Hepatocyte (in vitro differentiated cells): Measurements from ENCODE around the gene SMIM24. TPM values are rescaled to one million over a fixed set of nuclear protein-coding genes. Genes with fewer than 3 reads are reported as not detected.

ENCODE experiments used
- DNase-seq: peaks from one replicate; pipeline ENCODE4 v3.0.0-alpha.2; 2016; ENCODE audit warnings: low spot score
- H2AFZ ChIP-seq: fragments of 200-600 bp; sonication (generic); 2 replicates; pipeline ENCODE4 v1.6.0; 2016; ENCODE audit warnings: antibody characterized with exemption, mild to moderate bottlenecking
- H3K27ac ChIP-seq: fragments of 200-600 bp; sonication (generic); 2 replicates; pipeline ENCODE4 v1.5.1; 2016; ENCODE audit warnings: mild to moderate bottlenecking
- H3K27me3 ChIP-seq: fragments of 200-600 bp; sonication (generic); 2 replicates; pipeline ENCODE4 v1.6.1; 2016
- H3K36me3 ChIP-seq: fragments of 200-600 bp; sonication (generic); replicated peaks from 2 replicates; pipeline ENCODE4 v1.5.1; 2016; ENCODE audit warnings: low read depth; ENCODE audit not compliant: insufficient read depth
- H3K4me1 ChIP-seq: fragments of 200-600 bp; sonication (generic); 2 replicates; pipeline ENCODE4 v1.5.1; 2016; ENCODE audit warnings: mild to moderate bottlenecking, moderate library complexity; ENCODE audit not compliant: insufficient read depth
- H3K4me2 ChIP-seq: fragments of 200-600 bp; sonication (generic); 2 replicates; pipeline ENCODE4 v1.6.0; 2016
- H3K4me3 ChIP-seq: fragments of 200-600 bp; sonication (generic); 2 replicates; pipeline ENCODE4 v1.5.1; 2016; ENCODE audit warnings: mild to moderate bottlenecking
- H3K79me2 ChIP-seq: fragments of 200-600 bp; sonication (generic); 2 replicates; pipeline ENCODE4 v1.6.0; 2017; ENCODE audit warnings: mild to moderate bottlenecking
- H3K9me2 ChIP-seq: fragments of 200-600 bp; sonication (generic); replicated peaks from 2 replicates; pipeline ENCODE4 v1.6.0; 2017; ENCODE audit warnings: mild to moderate bottlenecking; ENCODE audit not compliant: insufficient read depth
- H3K9me3 ChIP-seq: fragments of 200-600 bp; sonication (generic); 2 replicates; pipeline ENCODE4 v1.5.1; 2016; ENCODE audit warnings: low read depth, mild to moderate bottlenecking
- H4K20me1 ChIP-seq: fragments of 200-600 bp; sonication (generic); 2 replicates; pipeline ENCODE4 v1.6.0; 2016; ENCODE audit warnings: mild to moderate bottlenecking; ENCODE audit not compliant: insufficient read depth, poor library complexity, severe bottlenecking
- EZH2 ChIP-seq: fragments of 200-600 bp; sonication (generic); IDR thresholded peaks from 2 replicates; pipeline ENCODE4 v1.6.1; 2016; ENCODE audit warnings: antibody characterized with exemption, mild to moderate bottlenecking, borderline replicate concordance
- EZH2phosphoT487 ChIP-seq: fragments of 200-600 bp; sonication (generic); IDR thresholded peaks from one replicate; pipeline ENCODE4 v1.6.1; 2018; ENCODE audit warnings: antibody characterized with exemption, mild to moderate bottlenecking, low read depth, moderate library complexity; ENCODE audit not compliant: unreplicated experiment, severe bottlenecking
- WGBS: methylation state at CpG from one replicate; pipeline ENCODE4 v1.1.6; 2016; ENCODE audit warnings: low lambda C conversion rate; ENCODE audit errors: missing lambda C conversion rate; 5-methylcytosine and 5-hydroxymethylcytosine counted together
- polyA plus RNA-seq: library from polyadenylated mRNA; unstranded; fragments of >200 nt; fragmentation: Nextera tagmentation; extraction: Ambion mirVana; gene quantifications from 2 replicates; pipeline ENCODE4 v1.2.1, GENCODE V29; 2016
- total RNA-seq: library from RNA; depleted of rRNA; stranded (reverse); fragments of >200 nt; gene quantifications from 2 replicates; pipeline ENCODE4 v1.2.3, GENCODE V29; 2014
- TF ChIP-seq, protein P1 (sequence below): fragments of 200-600 bp; sonication (generic); IDR thresholded peaks from 2 replicates; pipeline ENCODE4 v1.5.1; 2016; ENCODE audit warnings: antibody characterized with exemption, mild to moderate bottlenecking; ENCODE audit not compliant: poor library complexity

Gene SMIM24
- total and polyA plus RNA-seq, 2 experiments from 2014 or later: 81.2 to 151 TPM

DNA sequence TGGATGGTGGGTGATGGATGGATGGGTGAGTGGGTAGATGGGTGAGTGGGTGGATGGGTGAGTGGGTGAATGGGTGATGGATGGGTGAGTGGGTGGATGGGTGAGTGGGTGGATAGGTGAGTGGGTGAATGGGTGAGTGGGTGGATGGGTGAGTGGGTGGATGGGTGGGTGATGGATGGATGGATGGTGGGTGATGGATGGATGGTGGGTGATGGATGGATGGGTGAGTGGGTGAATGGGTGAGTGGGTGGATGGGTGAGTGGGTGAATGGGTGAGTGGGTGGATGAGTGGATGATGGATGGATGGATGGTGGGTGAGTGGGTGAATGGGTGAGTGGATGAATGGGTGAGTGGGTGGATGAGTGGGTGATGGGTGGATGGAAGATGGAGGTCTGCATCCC, 2.8 kb downstream of the SMIM24 start:
- no peak overlapping the region for H3K4me3 ChIP-seq
- peaks cover 19% of the 10 kb centered on the region for H3K4me1 ChIP-seq
- no peak overlapping the region for H3K27ac ChIP-seq
- no peak for DNase-seq
- no peaks in the 10 kb centered on the region for H3K9me3 ChIP-seq
- no peak overlapping the region for H2AFZ ChIP-seq
- no peak overlapping the region for H3K4me2 ChIP-seq
- TF ChIP-seq EZH2phosphoT487 (no peak), EZH2 (no peak)
- TF ChIP-seq, protein P1, sequence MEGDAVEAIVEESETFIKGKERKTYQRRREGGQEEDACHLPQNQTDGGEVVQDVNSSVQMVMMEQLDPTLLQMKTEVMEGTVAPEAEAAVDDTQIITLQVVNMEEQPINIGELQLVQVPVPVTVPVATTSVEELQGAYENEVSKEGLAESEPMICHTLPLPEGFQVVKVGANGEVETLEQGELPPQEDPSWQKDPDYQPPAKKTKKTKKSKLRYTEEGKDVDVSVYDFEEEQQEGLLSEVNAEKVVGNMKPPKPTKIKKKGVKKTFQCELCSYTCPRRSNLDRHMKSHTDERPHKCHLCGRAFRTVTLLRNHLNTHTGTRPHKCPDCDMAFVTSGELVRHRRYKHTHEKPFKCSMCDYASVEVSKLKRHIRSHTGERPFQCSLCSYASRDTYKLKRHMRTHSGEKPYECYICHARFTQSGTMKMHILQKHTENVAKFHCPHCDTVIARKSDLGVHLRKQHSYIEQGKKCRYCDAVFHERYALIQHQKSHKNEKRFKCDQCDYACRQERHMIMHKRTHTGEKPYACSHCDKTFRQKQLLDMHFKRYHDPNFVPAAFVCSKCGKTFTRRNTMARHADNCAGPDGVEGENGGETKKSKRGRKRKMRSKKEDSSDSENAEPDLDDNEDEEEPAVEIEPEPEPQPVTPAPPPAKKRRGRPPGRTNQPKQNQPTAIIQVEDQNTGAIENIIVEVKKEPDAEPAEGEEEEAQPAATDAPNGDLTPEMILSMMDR: no peak
- H3K36me3 ChIP-seq: no peaks in the 10 kb centered on the region
- H3K9me2 ChIP-seq: no peaks in the 10 kb centered on the region
- no peaks in the 10 kb centered on the region for H3K79me2 ChIP-seq
- no peaks in the 10 kb centered on the region for H4K20me1 ChIP-seq
- no peaks in the 10 kb centered on the region for H3K27me3 ChIP-seq

- Histone ChIP-seq H3K4me2 (no peak overlapping the region), H3K9me2 (no peaks in the 10 kb centered on the region), H3K9me3 (no peaks in the 10 kb centered on the region), H3K4me3 (no peak overlapping the region), H4K20me1 (no peaks in the 10 kb centered on the region), H3K27ac (no peak overlapping the region), H3K4me1 (peaks cover 19% of the 10 kb centered on the region), H3K79me2 (no peaks in the 10 kb centered on the region), H3K36me3 (no peaks in the 10 kb centered on the region), H3K27me3 (no peaks in the 10 kb centered on the region), H2AFZ (no peak overlapping the region)
- DNase-seq: no peak
- whole genome bisulfite sequencing: 73% methylated on average over 2 of the region's 2 CpGs
- TF ChIP-seq, protein P1: no peak
- no peak for TF ChIP-seq EZH2
- TF ChIP-seq EZH2phosphoT487: no peak
These were observed 3.5 kb downstream of the SMIM24 start for GRCh38 chr19:3476830-3477229.

- no peaks in the 10 kb centered on the region for H3K36me3 ChIP-seq
These were observed 4.9 kb downstream of the SMIM24 start for GRCh38 chr19:3475449-3475848.

More at GRCh38 chr19:3475449-3475848, 4.9 kb downstream of the SMIM24 start:
- H2AFZ ChIP-seq: no peak overlapping the region
- no peak for DNase-seq
- no peaks in the 10 kb centered on the region for H3K79me2 ChIP-seq
- H4K20me1 ChIP-seq: no peaks in the 10 kb centered on the region
- WGBS: 89% methylated on average over 3 of the region's 4 CpGs
- peaks cover 19% of the 10 kb centered on the region for H3K4me1 ChIP-seq
- H3K9me2 ChIP-seq: no peaks in the 10 kb centered on the region
- H3K9me3 ChIP-seq: no peaks in the 10 kb centered on the region
- no peak overlapping the region for H3K4me3 ChIP-seq
- TF ChIP-seq, protein P1: no peak
- TF ChIP-seq EZH2phosphoT487: no peak
- no peak for TF ChIP-seq EZH2
- H3K27me3 ChIP-seq: no peaks in the 10 kb centered on the region
- no peak overlapping the region for H3K4me2 ChIP-seq
- no peak overlapping the region for H3K27ac ChIP-seq
